Activated CD8-positive, alpha-beta memory T cell treated with anti-CD3 and anti-CD28 coated beads for 4 hours (primary cell): ENCODE results near the gene SEC24A.
A peak's percentile ranks its signal among the peaks of the same experiment; 100 is the strongest.
"Not testable (repeated sequence)": the region's sequence is repeated elsewhere in the genome, so short reads cannot be mapped to it uniquely, and the experiment has no call there.

Experiments
- DNase-seq, 2 donors: peaks; one replicate each; pipeline ENCODE4 v3.0.0-alpha.2; 2020; ENCODE audit warnings: low read depth in 2 of 2

Gene SEC24A

DNA sequence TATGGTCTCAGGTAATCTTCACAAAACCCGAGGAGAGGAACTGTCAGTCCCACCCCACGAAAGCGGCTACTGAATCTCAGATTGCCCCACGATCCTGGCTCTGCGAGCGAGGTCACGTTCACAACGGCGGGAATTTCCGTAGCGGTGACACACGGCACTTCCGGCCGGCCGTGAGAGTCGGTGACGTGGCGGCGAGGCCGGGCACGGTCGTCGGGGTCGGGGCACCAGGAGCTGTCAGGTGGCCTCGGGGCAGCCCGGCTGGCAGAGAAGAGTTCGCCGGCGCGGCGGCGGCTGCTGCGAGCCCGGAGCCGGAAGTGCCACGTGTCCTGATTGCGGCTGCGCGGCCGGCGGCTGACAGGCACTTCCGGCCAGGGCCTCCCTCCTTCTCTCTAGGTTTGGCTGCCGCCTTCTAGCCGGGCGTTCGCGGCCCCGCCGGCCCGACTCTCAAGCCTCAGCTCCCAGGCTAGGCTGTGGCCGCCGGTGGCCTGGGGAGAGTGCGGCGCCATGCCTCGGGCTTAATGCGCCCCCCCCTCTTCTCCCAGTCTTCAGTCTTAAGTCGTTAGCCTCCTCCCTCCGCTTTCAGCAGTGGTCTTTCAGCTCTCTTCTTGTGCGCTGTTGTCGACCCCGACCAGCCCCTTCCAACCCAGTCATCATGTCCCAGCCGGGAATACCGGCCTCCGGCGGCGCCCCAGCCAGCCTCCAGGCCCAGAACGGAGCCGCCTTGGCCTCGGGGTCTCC, at the start of gene SEC24A:
Gene SEC24A (plus strand): TSS at position 361 of the 738 bp plus-strand sequence. CDS start 292 bp downstream, at position 653.
- DNase-seq, result peak; percentile 79 to 81

DNA sequence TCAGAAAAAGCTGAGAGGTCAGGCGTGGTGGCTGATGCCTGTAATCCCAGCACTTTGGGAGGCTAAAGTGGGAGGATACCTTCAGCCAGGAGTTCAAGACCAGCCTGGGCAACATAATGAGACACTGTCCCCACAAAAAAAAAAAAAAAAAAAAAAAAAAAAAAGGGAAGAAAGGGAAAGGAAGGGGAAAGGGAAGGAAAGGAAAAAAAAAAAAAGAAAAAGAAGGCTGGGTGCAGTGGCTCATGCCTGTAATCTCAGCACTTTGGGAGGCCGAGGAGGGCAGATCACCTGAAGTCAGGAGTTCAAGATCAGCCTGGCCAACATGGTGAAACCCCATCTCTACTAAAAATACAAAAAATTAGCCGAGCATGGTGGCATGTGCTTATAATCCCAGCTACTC, 48.8 kb upstream of the SEC24A start:
- not testable (repeated sequence) for DNase-seq

DNA sequence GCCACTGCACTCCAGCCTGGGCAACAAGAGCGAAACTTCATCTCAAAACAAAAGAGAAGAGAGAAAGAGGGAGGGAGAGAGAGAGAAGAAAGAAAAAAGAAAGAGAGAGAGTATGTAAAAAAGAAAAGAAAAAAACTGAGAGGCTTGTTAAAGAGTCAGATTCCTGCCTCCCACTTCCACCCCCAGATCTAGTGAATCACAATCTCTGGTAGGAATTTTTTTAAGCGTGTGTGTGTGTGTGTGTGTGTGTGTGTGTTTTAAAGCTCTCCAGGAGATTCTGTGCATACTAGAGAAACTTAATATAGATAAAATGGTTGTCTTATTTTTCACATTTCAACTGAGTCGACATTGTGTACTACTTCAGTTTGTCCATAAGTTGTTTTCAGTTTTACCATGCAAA, 48.0 kb upstream of the SEC24A start:
- DNase-seq, result no peak

DNA sequence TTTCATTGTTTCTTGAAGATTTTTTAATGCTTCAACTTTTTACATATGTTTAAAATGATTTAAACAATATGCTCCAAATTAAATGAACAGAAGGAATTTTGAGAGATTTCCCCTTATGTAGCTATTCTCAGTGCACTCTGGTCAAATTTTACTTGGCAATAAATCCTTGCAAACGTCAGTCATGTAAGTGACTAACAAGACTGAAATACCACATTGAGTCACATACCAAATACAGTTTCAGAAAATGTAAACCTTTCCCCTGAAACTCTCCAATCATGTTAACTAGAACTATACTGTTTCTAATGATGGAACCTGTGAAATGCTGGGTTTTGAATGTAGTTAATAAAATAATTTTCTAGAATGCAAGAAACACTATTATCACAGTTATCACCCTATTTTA, 45.5 kb upstream of the SEC24A start:
- DNase-seq, result no peak

DNA sequence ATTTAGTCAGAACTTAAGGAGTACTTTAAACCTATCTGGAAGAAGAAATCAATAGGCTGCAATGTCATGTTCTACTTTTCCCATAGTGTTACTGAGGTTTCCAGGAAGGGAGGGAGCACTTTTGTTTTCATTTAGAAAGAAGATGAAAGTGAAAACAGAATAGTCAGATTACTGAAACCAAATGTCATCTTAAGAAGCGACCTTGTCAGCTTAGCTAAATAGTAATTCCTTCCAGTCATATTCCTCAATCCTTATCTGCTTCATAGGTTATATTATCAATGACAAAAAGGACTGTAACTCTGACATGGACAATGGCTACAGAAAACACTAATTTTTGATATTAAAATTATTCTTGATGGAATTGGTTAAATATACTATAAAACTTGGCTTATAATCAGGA, 43.7 kb upstream of the SEC24A start:
- no peak for DNase-seq

DNA sequence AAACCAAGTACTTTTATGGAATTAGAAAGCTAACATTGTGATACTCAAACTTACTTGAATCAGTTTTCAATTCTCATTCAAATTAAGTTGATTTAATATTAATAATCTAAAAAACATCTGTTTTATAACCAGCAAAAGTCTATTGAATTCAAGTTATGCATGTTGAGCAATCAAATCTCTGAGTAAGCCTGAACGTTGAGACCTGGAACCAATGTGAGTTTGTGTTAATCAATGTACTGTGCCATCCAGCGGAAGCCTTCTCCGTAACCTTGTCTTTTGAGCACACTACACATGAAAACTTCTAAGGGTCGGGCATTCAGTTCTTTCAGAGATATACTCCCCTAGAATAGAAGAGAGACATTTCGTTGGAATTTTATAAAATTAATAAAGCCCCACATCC, 41.9 kb upstream of the SEC24A start:
- no peak for DNase-seq

DNA sequence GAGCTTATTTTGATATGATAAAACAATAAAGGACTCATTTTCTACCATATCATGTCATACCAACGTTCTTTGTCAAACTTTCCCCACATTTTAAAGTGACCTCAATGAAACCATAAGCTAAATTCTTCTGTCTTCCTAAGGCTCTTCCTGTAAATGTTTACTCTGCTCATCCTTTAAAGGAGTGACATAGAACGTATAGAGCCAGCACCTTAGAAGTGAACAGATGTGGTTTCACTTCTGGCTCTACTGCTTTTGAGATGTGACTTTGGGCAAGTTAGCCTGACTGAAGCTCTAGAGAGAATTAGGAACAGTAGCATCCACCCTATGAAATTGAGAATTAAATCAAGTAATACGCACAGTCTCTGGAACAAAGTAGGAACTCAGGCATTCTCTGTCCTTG, 40.0 kb upstream of the SEC24A start:
- DNase-seq, result no peak

DNA sequence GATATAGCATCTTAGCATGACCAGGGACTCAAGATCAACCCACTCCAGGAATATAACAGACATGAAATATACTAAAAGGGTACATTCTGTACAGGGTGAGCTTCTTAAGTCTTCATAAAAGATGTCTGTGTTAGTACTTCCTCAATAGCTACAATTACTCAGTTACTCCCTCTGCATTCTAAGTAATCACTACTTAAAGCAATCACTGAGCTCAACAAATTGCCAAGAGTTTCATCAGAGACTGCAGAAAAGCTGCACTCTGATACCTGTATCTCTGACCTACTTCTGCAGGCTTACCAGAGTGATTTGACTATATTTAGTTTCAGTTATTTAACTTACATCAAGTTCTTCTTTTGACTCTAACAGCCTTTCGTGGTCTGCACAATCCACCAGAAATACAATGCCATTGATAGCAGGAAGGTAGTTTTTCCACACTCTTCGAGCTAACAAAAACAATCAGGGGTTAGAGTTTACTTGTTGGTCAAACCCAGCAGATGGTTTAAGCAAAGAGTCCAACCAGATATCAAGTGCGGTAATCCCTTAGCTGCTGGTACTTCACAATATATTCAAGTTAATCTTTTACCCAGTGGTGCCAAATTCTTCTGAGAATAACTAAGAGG, 39.2 kb upstream of the SEC24A start:
- DNase-seq, result no peak

DNA sequence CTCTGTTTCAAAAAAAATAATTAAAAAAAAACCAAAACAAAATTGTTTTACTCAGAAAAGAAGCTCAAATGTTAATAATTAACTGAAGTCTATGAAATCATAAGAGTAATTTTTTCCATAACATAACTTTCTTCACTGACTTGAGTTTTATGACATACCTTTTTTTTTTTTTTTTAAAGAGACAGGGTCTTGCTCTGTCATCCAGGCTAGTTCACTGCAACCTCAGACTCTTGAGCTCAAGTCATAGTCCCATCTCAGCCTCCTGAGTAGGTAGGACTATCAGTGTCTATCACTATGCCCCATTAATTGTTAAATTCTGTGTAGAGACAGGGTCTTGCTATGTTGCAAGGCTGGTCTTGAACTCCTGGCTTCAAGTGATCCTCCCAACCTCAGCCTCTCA, 37.9 kb upstream of the SEC24A start:
- no peak for DNase-seq

DNA sequence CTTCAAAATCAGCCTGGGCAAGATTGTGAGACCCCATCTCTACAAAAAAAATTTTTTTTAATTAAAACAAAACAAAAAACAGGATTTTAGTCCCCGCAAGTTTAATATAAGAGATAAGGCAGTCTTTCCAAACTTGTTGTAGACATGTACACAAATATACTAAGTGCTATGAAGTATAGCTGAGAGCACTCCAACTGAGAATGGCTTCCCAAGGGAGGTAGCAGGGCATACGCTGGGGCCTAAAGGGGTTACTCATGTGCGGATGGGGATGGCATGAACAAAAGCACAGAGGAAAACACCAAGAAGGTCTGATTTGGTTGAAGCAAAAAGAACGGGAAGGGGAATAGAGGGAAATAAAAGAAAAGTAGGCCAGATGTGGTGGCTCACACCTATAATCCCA, 37.1 kb upstream of the SEC24A start:
- no peak for DNase-seq

DNA sequence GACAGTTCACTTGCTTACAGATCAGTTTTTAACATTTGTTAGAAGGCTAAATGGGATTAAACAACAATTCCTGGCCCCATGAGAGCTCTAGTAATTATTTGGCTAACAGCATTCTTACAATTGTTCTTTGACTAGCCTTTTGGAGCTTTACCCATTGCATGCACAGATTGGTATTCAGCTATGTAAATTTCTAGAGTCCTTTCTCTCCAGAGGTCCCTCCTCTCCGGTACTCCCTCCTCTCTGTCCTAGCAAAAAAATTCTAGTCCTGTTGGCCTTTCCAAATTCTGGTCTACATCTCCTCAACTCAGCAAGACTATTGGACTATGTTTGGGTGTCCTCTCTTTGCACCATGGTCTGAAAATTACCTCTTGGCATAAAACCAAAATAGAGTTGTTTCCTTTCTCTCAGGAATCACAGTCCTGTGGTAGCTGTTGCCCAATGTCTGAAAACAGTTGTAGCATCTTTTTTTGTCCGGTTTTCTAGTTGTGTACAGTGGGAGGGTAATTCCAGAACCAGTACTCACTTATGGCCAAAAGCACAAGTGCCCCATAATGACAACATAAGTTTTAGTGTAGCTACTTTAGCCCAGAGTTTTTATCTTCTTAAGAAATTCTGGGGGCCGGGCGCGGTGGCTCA, 34.0 kb upstream of the SEC24A start:
- DNase-seq, result no peak

DNA sequence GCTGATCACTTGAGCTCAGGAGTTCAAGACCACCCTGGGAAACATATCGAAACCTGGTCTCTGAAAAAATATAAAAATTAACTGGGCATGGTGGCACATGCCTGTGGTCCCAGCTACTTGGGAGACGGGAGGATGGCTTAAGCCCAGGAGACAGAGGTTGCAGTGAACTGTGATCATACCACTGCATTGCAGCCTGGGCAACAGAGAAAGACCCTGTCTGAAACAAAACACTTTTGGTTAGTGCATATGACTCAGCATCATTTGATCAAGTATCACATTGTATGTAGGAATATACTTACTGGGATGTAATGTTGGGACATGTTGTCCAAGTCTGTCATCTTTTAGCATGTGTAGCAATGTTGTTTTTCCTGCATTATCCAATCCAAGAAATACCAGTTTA, 28.0 kb upstream of the SEC24A start:
- no peak for DNase-seq

DNA sequence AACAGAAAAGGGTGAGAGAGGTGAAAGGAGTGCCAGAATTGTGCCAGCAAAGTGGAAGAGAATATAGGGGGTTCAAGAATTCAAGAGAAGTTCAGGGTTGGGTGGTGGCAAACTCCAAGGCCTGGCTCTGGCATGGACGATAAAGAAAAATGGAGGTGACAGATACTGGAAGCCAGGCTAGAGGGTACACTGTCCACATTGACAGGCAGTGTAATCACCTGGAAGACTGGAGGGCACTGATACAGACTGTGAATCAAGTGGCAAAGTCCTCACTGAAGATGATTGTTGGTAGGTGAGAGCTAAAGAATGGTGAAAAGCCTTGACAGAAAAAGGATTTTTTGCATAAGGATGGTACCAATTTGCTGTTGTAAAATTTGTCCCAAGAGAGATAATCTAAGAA, 23.0 kb upstream of the SEC24A start:
- no peak for DNase-seq

DNA sequence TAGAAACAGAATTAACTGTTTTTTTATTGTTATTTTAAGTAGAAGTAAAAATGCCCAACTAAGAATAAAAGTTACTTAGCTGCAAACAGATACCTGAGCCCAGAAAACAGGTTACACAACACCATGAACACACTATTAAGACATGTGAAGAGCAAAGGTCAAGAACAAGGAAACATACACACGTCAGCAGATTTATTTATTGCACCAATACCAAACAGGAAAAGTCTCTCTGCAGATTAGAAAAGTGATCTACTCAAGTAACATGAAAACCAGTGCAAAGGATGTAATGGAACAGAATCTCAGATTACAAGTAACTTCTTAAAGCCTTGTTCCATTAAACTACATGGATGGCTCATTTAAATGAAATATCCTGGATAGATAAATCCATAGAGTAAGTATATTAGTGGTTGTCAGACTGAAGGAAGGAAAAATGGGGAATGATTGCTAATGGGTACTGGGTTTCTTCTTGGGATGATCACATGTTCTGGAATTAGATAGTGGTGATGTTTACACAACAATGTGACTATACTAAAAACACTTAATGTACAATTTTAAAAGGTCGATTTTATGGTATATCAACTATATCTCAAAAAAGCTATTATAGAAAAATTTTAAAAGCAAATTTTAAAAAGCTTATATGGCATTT, 22.1 kb upstream of the SEC24A start:
- no peak for DNase-seq

DNA sequence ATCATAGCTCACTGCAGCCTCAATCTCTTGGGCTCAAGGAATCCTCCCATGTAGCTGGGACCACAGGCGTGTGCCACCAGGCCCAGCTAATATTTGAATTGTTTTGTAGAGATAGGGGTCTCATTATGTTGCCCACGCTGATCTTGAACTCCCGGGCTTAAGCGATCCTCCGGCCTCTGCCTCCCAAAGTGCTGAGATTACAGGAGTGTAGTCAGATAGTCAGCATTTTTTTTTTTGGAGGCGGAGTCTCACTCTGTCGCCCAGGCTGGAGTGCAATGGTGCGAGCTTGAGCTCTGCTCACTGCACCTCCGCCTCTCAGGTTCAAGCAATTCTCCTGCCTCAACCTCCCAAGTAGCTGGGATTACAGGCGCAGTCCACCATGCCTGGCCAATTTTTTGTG, 14.4 kb upstream of the SEC24A start:
- no peak for DNase-seq

DNA sequence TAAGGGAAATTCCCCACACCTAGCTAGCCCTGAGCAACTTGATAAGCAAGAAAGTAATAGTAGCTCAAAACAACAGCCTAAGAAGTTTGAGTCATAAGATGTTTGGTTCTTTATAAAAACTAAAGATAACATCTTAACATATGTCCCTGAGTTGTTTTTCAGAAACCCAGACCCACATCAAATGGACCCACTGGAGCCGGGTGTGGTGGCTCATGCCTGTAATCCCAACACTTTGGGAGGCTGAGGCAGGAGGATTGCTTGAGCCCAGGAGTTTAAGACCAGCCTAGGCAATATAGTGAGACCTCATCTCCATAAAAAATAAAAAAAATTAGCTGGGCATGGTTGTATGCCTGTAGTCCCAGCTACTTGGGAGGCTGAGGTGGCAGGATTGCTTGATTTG, 13.2 kb upstream of the SEC24A start:
- DNase-seq, result not testable (repeated sequence)

DNA sequence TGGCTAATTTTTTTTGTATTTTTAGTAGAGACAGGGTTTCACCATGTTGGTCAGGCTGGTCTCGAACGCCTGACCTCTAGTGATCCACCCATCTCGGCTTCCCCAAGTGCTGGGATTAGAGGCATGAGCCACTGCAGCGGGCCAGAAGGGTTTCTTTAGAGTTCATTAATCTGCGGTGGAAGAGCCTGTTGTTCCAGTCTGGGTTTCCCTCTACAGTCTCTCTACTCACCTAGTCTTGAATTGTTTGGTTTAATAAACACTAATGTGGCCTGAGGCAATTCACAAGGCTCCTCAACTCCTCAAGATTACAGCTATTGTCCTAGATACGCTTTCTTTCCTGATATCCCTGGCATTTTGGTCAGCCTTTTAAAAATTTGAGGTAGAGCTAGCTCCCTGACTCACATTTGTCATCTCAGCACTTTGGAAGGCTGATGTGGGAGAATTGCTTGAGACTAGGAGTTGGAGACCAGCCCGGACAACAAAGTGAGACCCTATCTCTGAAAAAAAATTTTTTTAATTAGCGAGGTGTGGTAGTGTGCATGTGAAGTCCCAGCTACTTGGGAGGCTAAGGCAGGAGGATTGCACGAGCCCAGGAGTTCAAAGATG, 11.4 kb upstream of the SEC24A start:
- DNase-seq, result no peak

DNA sequence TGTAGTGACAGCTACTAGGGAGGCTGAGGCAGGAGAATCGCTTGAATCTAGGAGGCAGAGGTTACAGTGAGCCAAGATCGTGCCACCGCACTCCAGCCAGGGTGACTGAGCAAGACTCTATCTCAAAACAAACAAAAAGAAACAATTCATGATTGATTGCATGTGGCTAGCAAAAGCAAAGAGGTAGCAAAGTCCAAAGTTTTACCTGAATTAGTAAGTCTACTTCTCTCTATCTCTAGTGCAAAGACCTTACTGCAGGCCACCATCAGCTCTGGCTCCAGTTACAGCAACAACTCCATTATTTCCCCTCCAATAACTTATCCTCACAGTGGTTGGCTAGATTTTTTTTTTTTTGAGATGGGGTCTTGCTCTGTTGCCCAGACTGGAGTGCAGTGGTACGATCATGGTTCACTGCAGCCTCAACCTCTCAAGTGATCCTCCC, 9.8 kb upstream of the SEC24A start:
- DNase-seq, result no peak

DNA sequence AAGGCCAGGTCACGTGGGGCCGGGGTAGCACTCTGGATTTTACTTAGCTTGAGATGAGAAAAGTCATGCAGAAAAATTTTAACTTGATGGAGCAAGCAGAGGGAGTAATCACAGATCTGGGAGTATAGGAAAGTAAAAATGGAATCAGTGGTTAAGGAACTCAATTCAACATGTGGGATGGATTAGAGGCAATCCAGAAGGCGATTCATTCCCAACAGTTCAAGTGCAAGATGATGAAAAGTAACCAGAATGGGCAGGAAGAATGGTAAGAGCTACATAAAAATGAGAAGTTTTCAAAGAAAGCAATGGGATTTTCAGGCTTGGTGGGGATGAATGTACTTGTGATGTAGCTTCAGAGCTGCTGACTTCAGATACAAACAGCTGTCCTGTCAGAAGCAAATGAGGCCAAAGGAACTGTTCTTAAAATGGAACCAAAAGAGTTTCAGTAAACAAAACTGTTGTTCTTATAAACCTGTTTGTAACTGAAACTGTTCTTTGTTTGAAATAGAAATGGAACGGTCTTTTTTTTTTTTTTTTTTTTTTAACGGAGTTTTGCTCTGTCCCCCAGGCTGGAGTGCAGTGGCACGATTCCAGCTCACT, 5.6 kb upstream of the SEC24A start:
- no peak for DNase-seq

DNA sequence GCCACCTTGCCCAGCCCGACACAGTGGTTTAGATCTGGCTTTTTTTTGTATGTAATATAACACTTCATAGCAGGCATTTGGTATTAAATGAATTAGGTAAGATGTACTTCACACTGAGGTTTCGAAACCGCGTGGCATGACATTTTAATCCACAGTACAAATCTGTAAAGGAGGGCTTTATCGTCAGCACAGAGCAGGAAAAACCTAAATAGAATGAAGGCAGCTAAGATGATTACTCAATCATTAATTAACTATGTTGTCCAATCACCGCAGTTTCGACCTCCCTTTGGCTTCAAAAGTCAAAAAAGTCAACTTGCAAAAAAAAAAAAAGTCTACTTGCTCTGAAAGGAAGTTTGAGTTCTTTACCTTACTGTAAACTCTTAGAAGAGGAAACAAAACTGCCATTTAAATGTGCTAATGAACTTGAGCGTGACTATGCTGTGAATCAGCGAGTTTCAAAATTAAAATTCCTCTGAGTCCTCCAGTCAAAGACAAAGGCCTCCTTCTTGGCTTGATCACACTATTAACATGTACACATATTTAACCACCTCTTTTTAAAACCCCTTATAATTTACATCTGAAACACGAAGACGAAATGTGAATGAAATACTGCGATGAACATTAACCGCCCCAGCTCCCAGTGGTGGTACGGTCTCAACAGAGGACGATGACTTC, 698 bp upstream of the SEC24A start:
- peak in 1 of 2 donors; percentile 12 for DNase-seq

DNA sequence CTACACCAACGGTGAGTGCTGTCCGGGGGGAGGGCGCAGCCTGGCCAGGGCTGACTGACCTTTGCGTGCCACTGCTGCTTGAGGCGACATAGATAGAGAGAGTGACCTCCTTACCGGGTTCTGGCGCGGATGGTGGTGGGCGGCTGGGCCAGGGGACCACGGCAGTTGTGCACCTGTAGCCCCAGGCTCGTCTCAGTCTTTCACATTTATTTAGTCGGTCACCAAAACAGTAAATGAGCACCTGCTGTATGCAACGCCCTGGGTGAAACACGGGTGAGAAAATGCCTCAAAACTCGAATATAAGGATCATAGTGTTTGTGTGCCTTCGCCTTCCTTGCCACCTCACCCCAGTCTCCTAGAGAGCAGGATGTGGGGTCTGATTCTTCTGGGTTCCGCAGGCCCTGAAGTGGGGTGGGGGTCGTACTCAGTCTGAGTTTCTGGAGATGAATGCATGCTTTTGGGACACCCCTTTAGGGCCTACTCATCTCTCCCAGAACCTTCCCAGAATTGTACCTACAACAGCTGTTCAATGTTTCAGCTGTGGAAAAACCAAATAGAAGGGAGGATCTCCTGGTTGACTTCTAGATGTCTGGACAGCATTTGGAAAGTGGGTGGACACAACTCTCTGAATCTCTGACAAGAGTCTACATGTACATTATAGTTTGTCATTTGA, 714 bp downstream of the SEC24A start:
- no peak for DNase-seq
